ENCODE measurements around the gene FASTKD3.

- TF ChIP-seq POLR2A (IDR thresholded peaks at IDR 0.05; ENCODE audit: low read length) (no peak), GATA1 (IDR thresholded peaks at IDR 0.05; ENCODE audit: low read depth, low read length) (no peak)
Measured at GRCh38 chr5:7814816-7815215, 54.0 kb downstream of the FASTKD3 start.

All from erythroblast (primary cell).